Esophagus muscularis mucosa (tissue), 4 donors: Measurements from ENCODE around the gene RAB40AL. TPM values are rescaled to one million over a fixed set of nuclear protein-coding genes. Genes with fewer than 3 reads are reported as not detected.
A peak's percentile ranks its signal among the peaks of the same experiment; 100 is the strongest.
"Not testable (repeated sequence)": the region's sequence is repeated elsewhere in the genome, so short reads cannot be mapped to it uniquely, and the experiment has no call there.

Experiments used
- DNase-seq: peaks from one replicate; pipeline ENCODE4 v3.0.0-alpha.2; 2017; ENCODE audit errors: extremely low spot score
- H3K27ac ChIP-seq, 4 donors: fragments of 200-600 bp; sonication (generic); replicated peaks in 1 of 4; 1 replicate in 3 of 4; 2 replicates in 1 of 4; pipeline ENCODE4 v1.5.1; 2016 to 2019; ENCODE audit warnings: mild to moderate bottlenecking in 1 of 4
- H3K27me3 ChIP-seq, 4 donors: fragments of 200-600 bp; sonication (generic); one replicate each; pipeline versions ENCODE4 v1.5.1 to v1.6.0; 2016 to 2019
- H3K36me3 ChIP-seq, 4 donors: fragments of 200-600 bp; sonication (generic); one replicate each; pipeline ENCODE4 v1.5.1; 2016 to 2019
- H3K4me1 ChIP-seq, 4 donors: fragments of 200-600 bp; sonication (generic); one replicate each; pipeline ENCODE4 v1.5.1; 2016 to 2019
- H3K4me3 ChIP-seq, 4 donors: fragments of 200-600 bp; sonication (generic); 1 replicate in 2 of 4; 2 replicates in 2 of 4; pipeline ENCODE4 v1.5.1; 2016 to 2019; ENCODE audit warnings: mild to moderate bottlenecking in 4 of 4, moderate library complexity in 1 of 4
- H3K9me3 ChIP-seq, 4 donors: fragments of 200-600 bp; sonication (generic); 1 replicate in 3 of 4; 2 replicates in 1 of 4; pipeline ENCODE4 v1.5.1; 2016 to 2019
- CTCF ChIP-seq, 3 experiments: fragments of 200-600 bp in 2 of 3; fragments of 450-650 bp in 1 of 3; sonication (generic) in 2 of 3; IDR thresholded peaks; one replicate each; pipeline ENCODE4 v1.5.1; 2017 to 2019; ENCODE audit warnings: antibody characterized with exemption in 3 of 3, mild to moderate bottlenecking in 2 of 3, moderate library complexity in 1 of 3
- EP300 ChIP-seq: sonication (generic); formaldehyde crosslinking; IDR thresholded peaks from one replicate; pipeline ENCODE4 v1.6.1; 2017; ENCODE audit warnings: antibody characterized with exemption
- POLR2A ChIP-seq: fragments of 450-650 bp; IDR thresholded peaks from one replicate; pipeline ENCODE4 v1.6.1; 2017; ENCODE audit warnings: antibody characterized with exemption, moderate library complexity, mild to moderate bottlenecking, low read depth
- POLR2AphosphoS5 ChIP-seq, 2 donors: sonication (generic); formaldehyde crosslinking; IDR thresholded peaks; one replicate each; pipeline ENCODE4 v1.6.1; 2017; ENCODE audit warnings: antibody characterized with exemption in 2 of 2
- WGBS: methylation state at CpG from one replicate; pipeline ENCODE4 v1.1.5; 2018; 5-methylcytosine and 5-hydroxymethylcytosine counted together
- intact Hi-C: fragments of 100-400 bp; cut with DNase I; formaldehyde crosslinking; loops from one replicate; pipeline ENCODE4 v1.15.1; 2023
- total RNA-seq, 4 donors: library from RNA; depleted of rRNA; stranded (reverse); fragments of >200 nt; gene quantifications; one replicate each; pipeline versions ENCODE4 v1.1.0 to v1.2.1, GENCODE V29; 2016

The RAB40AL gene
- under 1 TPM; 0.52 to 0.99 (median 0.73) TPM for total RNA-seq

GRCh38 chrX:102936972-102937371 lies at the start of gene RAB40AL:
Gene RAB40AL (plus strand): TSS chrX:102937272. CDS start chrX:102937319, 47 bp downstream.
- H3K9me3 ChIP-seq, H3K4me1 ChIP-seq, H3K4me3 ChIP-seq, H3K27ac ChIP-seq, H3K36me3 ChIP-seq, DNase-seq, H3K27me3 ChIP-seq, intact Hi-C loops: not testable (repeated sequence)
- WGBS = 81% methylated on average over 13 of the region's 15 CpGs

GRCh38 chrX:102887687-102888086 lies 49.4 kb upstream of the RAB40AL start:
- H3K4me3 ChIP-seq = no peak overlapping the region
- intact Hi-C loops = no loop called here
- no peak for TF ChIP-seq EP300
- no peak for TF ChIP-seq CTCF (IDR thresholded peaks at IDR 0.05)
- no peak overlapping the region for H3K27ac ChIP-seq
- DNase-seq = no peak
- H3K27me3 ChIP-seq = no peaks in the 10 kb centered on the region
- no peaks in the 10 kb centered on the region for H3K4me1 ChIP-seq
- WGBS = 87% methylated on average over 3 of the region's 3 CpGs
- H3K36me3 ChIP-seq = no peaks in the 10 kb centered on the region
- H3K9me3 ChIP-seq = no peaks in the 10 kb centered on the region

- TF ChIP-seq CTCF (IDR thresholded peaks at IDR 0.05) (no peak), EP300 (no peak), POLR2AphosphoS5 (IDR thresholded peaks at IDR 0.05) (no peak)
- WGBS = 88% methylated on average over 1 of the region's 1 CpG
- Histone ChIP-seq H3K4me1 (no peaks in the 10 kb centered on the region), H3K27me3 (no peaks in the 10 kb centered on the region), H3K4me3 (no peak overlapping the region), H3K36me3 (no peaks in the 10 kb centered on the region), H3K9me3 (no peaks in the 10 kb centered on the region), H3K27ac (no peak overlapping the region)
- intact Hi-C loops = no loop called here
- DNase-seq = no peak
Observed at GRCh38 chrX:102892103-102892502, 45.0 kb upstream of the RAB40AL start.

- TF ChIP-seq CTCF (IDR thresholded peaks at IDR 0.05) (peak; percentile 52 to 62 (median 59)), POLR2A (no peak)
- DNase-seq = no peak
- Histone ChIP-seq H3K36me3 (no peaks in the 10 kb centered on the region), H3K4me3 (no peak overlapping the region), H3K4me1 (no peaks in the 10 kb centered on the region), H3K27me3 (peaks cover 0 to 3% (median 0%) of the 10 kb centered on the region in 4 donors), H3K27ac (no peak overlapping the region), H3K9me3 (no peaks in the 10 kb centered on the region)
- 37% methylated on average over 15 of the region's 15 CpGs for WGBS
- intact Hi-C loops = no loop called here
Observed at GRCh38 chrX:102899940-102900916, 36.8 kb upstream of the RAB40AL start.

GRCh38 chrX:102902355-102902754 lies 34.7 kb upstream of the RAB40AL start:
- Histone ChIP-seq H3K4me3 (no peak overlapping the region), H3K9me3 (no peaks in the 10 kb centered on the region), H3K27ac (no peak overlapping the region), H3K27me3 (peaks cover 0 to 3% (median 0%) of the 10 kb centered on the region in 4 donors), H3K4me1 (no peaks in the 10 kb centered on the region), H3K36me3 (peaks cover 0 to 12% (median 10%) of the 10 kb centered on the region in 4 donors)
- TF ChIP-seq EP300 = no peak
- no peak for TF ChIP-seq CTCF (IDR thresholded peaks at IDR 0.05)
- no peak for TF ChIP-seq POLR2A
- TF ChIP-seq POLR2AphosphoS5 (IDR thresholded peaks at IDR 0.05) = no peak
- DNase-seq = no peak
- intact Hi-C loops = no loop called here
